ENCODE measurements around the gene LGMN. TPM values are rescaled to one million over a fixed set of nuclear protein-coding genes. Genes with fewer than 3 reads are reported as not detected.

The LGMN gene
- total and polyA plus RNA-seq, 2 of the 13 experiments (the other 11 are each of a cell fraction or from before 2014, with no cell fraction given) = 28.9 to 76.4 TPM

- no peak for TF ChIP-seq ARID3A (IDR thresholded peaks at IDR 0.05; ENCODE audit: low read depth, low read length)
- no peak for TF ChIP-seq SOX6 (IDR thresholded peaks at IDR 0.05)
- TF ChIP-seq SOX6 (CRISPR knock-in tag; IDR thresholded peaks at IDR 0.05) = no peak
- no peak for TF ChIP-seq NCOA1 (CRISPR knock-in tag; IDR thresholded peaks at IDR 0.05)
- TF ChIP-seq ZNF746 (CRISPR knock-in tag; IDR thresholded peaks at IDR 0.05) = no peak
- TF ChIP-seq ZNF503 (CRISPR knock-in tag; IDR thresholded peaks at IDR 0.05) = no peak
- TF ChIP-seq JUNB (CRISPR knock-in tag; IDR thresholded peaks at IDR 0.05; ENCODE audit: borderline replicate concordance) = no peak
Observed at GRCh38 chr14:92677955-92678354, 70.5 kb downstream of the LGMN start (continued).

GRCh38 chr14:92677087-92677668, 71.2 kb downstream of the LGMN start:
- H3K27ac ChIP-seq (ENCODE audit: extremely low read length, insufficient read depth, low read length) = no peak overlapping the region
- DNase-seq (ENCODE audit: low spot score) (no peak), FAIRE-seq (no peak), ATAC-seq (no peak)
- intact Hi-C loops (cut with micrococcal nuclease; ENCODE audit: unreplicated experiment) (no loop called here), in situ Hi-C loops (cut with HindIII; ENCODE audit: extremely low pct_ligation_motif_present, low pct_unique_long_range_greater_than_20kb) (no loop called here)
- no peaks in the 10 kb centered on the region for H3K9me3 ChIP-seq (ENCODE audit: low read length)
- H2AFZ ChIP-seq (ENCODE audit: low read length) = no peak overlapping the region
- no peaks in the 10 kb centered on the region for H3K4me1 ChIP-seq (ENCODE audit: insufficient read depth, low read length)
- POLR2A ChIA-PET = no interaction called here
- peaks cover 7 to 19% of the 10 kb centered on the region in 2 experiments; a peak in 4 of 5 replicates for H3K36me3 ChIP-seq (replicated peaks in 1 of 2; ENCODE audit: control insufficient read depth in 1 of 2, insufficient read depth in 2 of 2, low read length in 2 of 2)
- H3K4me3 ChIP-seq (replicated peaks in 1 of 3; ENCODE audit: insufficient read depth in 1 of 3, low read depth in 2 of 3, low read length in 3 of 3) = no peak overlapping the region
- CTCF ChIA-PET (ENCODE audit: low intra/inter-chr PET ratio, low total read pairs) = no interaction called here
- no peaks in the 10 kb centered on the region for H3K27me3 ChIP-seq (ENCODE audit: control insufficient read depth in 1 of 2, insufficient read depth in 2 of 2, low read length in 2 of 2)
- no peak overlapping the region for H3K9ac ChIP-seq (ENCODE audit: insufficient read depth, low read depth, low read length)
- no peaks in the 10 kb centered on the region for H3K79me2 ChIP-seq (ENCODE audit: insufficient read depth, low read length)
- 98% methylated on average over 4 of the region's 4 CpGs for WGBS (ENCODE audit: low lambda C conversion rate)
- 0 out of 2 replicates have a peak, but pooled peaks cover 2% of the 10 kb centered on the region for H4K20me1 ChIP-seq (ENCODE audit: insufficient read depth, low read length)
- BruUV-seq (replicated peaks) = no TSS peak
- no peak overlapping the region for H3K4me2 ChIP-seq (ENCODE audit: low read depth, low read length)
- no peak for TF ChIP-seq HNF1A (IDR thresholded peaks at IDR 0.05; ENCODE audit: low read depth)
- no peak for TF ChIP-seq HNF1A (CRISPR knock-in tag; IDR thresholded peaks at IDR 0.05; ENCODE audit: borderline replicate concordance)
- TF ChIP-seq SP1 (IDR thresholded peaks at IDR 0.05) = no peak
- TF ChIP-seq SP1 (CRISPR knock-in tag; IDR thresholded peaks at IDR 0.05) = no peak
- TF ChIP-seq CHCHD3 (CRISPR knock-in tag; IDR thresholded peaks at IDR 0.05) = no peak
- no peak for TF ChIP-seq ZBTB14 (CRISPR knock-in tag; IDR thresholded peaks at IDR 0.05)
